Activated naive CD4-positive, alpha-beta T cell treated with anti-CD3 and anti-CD28 coated beads for 36 hours (primary cell): ENCODE measurements around the gene NUBPL. TPM values are rescaled to one million over a fixed set of nuclear protein-coding genes. Genes with fewer than 3 reads are reported as not detected.
"Not testable (repeated sequence)": the region's sequence is repeated elsewhere in the genome, so short reads cannot be mapped to it uniquely, and the experiment has no call there.

Source experiments
- CTCF ChIA-PET: fragments of 350-600 bp; sonication (Branson Sonifier 250); formaldehyde crosslinking; loops from one replicate; lab custom pipeline; 2021; ENCODE audit warnings: antibody characterized with exemption; lab: Charles Lee
- DNase-seq: peaks from one replicate; pipeline ENCODE4 v3.0.0-alpha.2; 2020
- H3K27ac Mint-ChIP-seq: one replicate; pipeline ENCODE4 v1.8.0; 2021; ENCODE audit warnings: mild to moderate bottlenecking, mixed read lengths
- H3K27me3 Mint-ChIP-seq: one replicate; pipeline ENCODE4 v1.8.0; 2021; ENCODE audit warnings: low read depth, mixed read lengths
- H3K36me3 Mint-ChIP-seq: one replicate; pipeline ENCODE4 v1.8.0; 2021; ENCODE audit warnings: low read depth, mixed read lengths
- H3K4me1 Mint-ChIP-seq: one replicate; pipeline ENCODE4 v1.8.0; 2021; ENCODE audit warnings: low read depth, mixed read lengths
- H3K4me3 Mint-ChIP-seq: one replicate; pipeline ENCODE4 v1.8.0; 2021; ENCODE audit warnings: mild to moderate bottlenecking, moderate library complexity, mixed read lengths
- H3K9me3 Mint-ChIP-seq: one replicate; pipeline ENCODE4 v1.8.0; 2021; ENCODE audit warnings: mixed read lengths
- intact Hi-C: fragments of 100-400 bp; cut with micrococcal nuclease; formaldehyde crosslinking; loops from one replicate; pipeline ENCODE4 v1.15.1; 2023
- total RNA-seq, 2 experiments: library from RNA; stranded (reverse); gene quantifications; one replicate each; pipeline ENCODE4 v1.2.3, GENCODE V29; 2021

The NUBPL gene
- total RNA-seq, 2 experiments from 2014 or later = 11.5 to 13.5 TPM

DNA sequence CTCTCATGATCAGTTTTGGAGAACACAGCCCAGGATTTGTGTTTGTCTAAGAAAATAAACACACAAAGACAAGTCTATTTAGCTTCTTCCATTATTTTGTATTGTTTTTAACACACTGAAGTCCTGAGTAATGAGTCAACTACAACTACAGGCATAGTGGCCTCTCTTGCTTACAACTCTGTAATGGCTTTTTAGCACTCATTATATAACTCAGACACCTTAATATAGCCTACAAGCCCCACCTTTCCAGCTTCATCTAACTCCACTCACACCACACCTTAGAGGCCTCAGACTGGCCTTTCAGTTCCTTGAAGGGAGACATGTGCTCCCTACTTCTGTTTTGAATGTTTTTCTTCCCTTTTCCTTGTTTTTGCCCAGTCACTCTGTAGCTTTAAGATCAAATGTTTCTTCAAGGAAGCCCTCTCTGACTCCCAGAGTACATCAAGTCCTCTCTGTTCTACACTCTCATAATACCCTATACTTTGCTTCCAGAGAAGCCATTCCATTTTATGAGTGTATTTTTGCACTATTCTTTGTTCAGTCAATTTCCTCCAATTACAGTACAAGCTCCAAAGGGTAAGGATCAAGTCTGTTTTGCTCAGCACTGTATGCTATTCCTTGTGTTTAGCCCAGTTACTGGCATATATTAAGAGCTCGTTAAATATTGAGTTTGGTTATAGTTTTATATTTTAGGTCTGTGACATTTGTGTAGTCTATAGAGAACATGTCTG, 282.3 kb downstream of the NUBPL start:
- no peak for DNase-seq
- Mint-ChIP-seq H3K4me1 (no peaks in the 10 kb centered on the region), H3K27me3 (no peaks in the 10 kb centered on the region), H3K27ac (no peak overlapping the region), H3K4me3 (no peak overlapping the region), H3K9me3 (no peaks in the 10 kb centered on the region), H3K36me3 (peaks cover 17% of the 10 kb centered on the region)
- CTCF ChIA-PET = no interaction called here
- intact Hi-C loops = no loop called here

DNA sequence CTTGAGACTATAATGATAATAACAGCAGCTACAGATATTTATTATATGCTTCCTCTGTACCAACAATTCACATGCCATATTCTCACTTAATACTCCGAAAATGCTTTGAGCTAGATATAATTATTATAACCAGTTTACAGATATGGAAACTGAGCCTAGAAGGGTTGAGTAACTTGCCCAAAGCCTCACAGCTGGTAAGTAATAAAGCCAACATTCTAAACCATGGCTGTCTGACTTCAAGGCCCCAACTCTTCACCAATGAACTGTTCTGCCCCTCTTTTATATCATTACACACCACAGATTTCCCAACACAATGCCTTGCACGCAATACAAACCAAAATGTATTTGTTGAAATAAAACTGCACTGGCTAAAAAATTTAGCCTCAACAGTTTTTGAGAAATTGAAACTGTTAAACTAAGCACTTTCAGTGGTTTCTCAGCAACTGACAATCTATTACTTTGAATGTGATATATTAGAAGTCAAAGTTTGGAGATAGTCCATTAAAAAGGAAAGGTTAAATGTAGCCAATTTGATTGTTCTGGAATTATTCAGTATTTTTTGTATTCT, 293.4 kb downstream of the NUBPL start:
- H3K4me3 Mint-ChIP-seq = no peak overlapping the region

DNA sequence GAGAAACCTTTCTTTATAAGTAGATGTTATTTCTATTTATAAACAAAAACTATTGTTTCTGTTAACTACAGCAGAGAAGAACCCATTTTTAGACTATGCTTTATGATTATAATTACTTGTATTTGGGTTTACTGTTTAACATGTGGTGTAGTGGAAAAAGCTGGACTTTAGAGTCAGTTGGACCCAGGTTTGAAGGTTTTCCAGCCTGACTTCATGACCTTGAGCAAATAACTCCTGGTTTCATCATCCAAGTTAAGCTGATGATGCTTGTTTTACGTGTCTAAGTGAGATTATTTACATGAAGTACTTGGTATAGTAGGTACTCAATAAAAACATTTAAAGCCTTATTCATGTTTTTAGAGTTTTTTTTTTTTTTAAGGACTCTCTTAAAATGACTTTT, 294.1 kb downstream of the NUBPL start:
- Mint-ChIP-seq H3K4me3 (no peak overlapping the region), H3K27ac (no peak overlapping the region), H3K27me3 (no peaks in the 10 kb centered on the region), H3K9me3 (no peaks in the 10 kb centered on the region), H3K4me1 (no peaks in the 10 kb centered on the region), H3K36me3 (peaks cover 49% of the 10 kb centered on the region)
- intact Hi-C loops = no loop called here
- no peak for DNase-seq
- CTCF ChIA-PET = interaction anchor here (0.7 kb wide), 1 partner anchor 168 kb away, joined by 3 read pairs; no protein-coding TSS in a partner anchor

More for the DNA sequence above, 293.4 kb downstream of the NUBPL start:
- no peak for DNase-seq
- intact Hi-C loops = no loop called here
- no peaks in the 10 kb centered on the region for H3K9me3 Mint-ChIP-seq
- peaks cover 47% of the 10 kb centered on the region for H3K36me3 Mint-ChIP-seq
- no peak overlapping the region for H3K27ac Mint-ChIP-seq
- H3K4me1 Mint-ChIP-seq = no peaks in the 10 kb centered on the region
- H3K27me3 Mint-ChIP-seq = no peaks in the 10 kb centered on the region
- CTCF ChIA-PET = interaction anchor here (0.7 kb wide), 1 partner anchor 167 kb away, joined by 3 read pairs; no protein-coding TSS in a partner anchor

DNA sequence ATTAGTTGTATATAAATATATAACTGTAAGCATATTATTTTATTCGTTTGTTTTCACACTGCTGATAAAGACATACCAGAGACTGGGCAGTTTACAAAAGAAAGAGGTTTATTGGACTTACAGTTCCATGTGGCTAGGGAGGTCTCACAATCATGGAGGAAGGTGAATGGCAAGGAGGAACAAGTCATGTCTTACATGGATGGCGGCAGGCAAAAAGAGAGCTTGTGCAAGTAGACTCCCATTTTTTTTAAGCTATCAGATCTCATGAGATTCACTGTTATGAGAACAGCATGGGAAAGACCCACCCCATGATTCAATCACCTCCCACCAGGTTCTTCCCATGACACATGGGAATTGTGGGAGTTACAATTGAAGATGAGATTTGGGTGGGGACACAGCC, 294.8 kb downstream of the NUBPL start:
- intact Hi-C loops, H3K9me3 Mint-ChIP-seq, CTCF ChIA-PET, DNase-seq, H3K4me1 Mint-ChIP-seq, H3K27me3 Mint-ChIP-seq, H3K27ac Mint-ChIP-seq, H3K4me3 Mint-ChIP-seq: not testable (repeated sequence)
- peaks cover 48% of the 10 kb centered on the region for H3K36me3 Mint-ChIP-seq

DNA sequence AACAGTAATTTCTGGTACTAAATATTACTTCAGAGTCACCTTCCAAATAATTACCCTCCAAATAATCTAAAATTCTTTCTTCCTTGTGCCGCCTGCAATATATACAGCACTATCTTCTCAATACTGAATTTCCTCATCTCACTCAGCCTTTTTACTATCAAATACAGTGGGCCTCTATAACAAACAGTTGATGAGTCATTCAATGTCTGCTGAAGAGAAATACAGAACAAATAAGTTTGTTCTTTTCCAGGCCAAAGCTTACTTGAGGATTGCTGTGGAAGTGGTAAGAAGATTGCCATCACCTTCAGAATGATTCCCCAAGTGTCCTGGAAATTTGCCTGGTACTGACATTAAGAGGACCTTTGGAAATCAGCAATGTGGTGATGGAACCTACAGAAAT, 297.7 kb downstream of the NUBPL start:
- H3K36me3 Mint-ChIP-seq = peaks cover 38% of the 10 kb centered on the region
- H3K27ac Mint-ChIP-seq = no peak overlapping the region
- no peak for DNase-seq
- H3K4me3 Mint-ChIP-seq = no peak overlapping the region
- CTCF ChIA-PET = no interaction called here
- no peaks in the 10 kb centered on the region for H3K4me1 Mint-ChIP-seq
- no peaks in the 10 kb centered on the region for H3K27me3 Mint-ChIP-seq
- peaks cover 7% of the 10 kb centered on the region for H3K9me3 Mint-ChIP-seq
- intact Hi-C loops = no loop called here

DNA sequence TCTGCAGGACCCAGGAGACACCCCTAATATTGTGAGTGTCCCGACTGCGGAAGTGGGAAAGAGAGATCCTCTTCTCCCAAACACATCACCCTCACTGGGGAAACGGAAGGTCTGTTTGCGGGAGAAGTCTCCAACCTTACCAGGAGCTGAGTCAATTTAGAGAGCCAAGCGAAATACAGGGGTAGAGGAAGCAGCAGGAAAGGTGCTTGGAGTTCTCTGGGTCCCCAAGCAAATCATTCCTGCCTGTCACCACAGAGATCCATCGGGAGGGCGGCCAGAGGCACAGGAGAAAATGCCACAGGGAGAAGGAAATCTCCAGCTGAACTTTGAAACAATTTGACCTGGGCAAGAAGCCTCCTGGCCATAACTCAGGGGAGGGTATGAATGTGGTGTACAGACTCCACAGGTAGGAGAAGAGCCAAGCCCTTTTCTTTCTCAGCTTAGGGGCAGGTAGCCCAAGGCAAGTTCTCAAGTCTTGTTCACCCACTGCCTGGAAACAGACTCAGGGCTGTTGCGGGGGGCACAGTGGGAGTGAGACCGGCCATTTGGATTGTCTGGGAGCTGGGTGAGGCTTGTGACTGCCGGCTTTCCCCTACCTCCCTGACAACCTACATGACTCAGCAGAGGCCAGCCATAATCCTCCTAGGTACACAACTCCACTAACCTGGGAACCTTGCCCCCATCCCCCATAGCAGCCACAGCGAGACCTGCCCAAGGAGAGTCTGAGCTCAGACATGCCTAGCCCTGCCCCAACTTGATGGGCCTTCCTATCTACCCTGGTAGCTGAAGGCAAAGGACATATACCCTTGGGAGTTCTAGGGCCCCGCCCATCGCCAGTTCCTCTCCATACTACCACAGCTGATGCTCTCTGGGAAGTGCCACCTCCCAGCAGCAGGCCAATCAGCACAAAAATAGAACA, 304.0 kb downstream of the NUBPL start:
- H3K4me1 Mint-ChIP-seq = peaks cover 3% of the 10 kb centered on the region
- H3K27ac Mint-ChIP-seq = no peak overlapping the region
- H3K36me3 Mint-ChIP-seq = peaks cover 6% of the 10 kb centered on the region
- no peaks in the 10 kb centered on the region for H3K27me3 Mint-ChIP-seq
- CTCF ChIA-PET = no interaction called here
- H3K9me3 Mint-ChIP-seq = peaks cover 49% of the 10 kb centered on the region
- intact Hi-C loops = no loop called here
- H3K4me3 Mint-ChIP-seq = no peak overlapping the region
- no peak for DNase-seq

DNA sequence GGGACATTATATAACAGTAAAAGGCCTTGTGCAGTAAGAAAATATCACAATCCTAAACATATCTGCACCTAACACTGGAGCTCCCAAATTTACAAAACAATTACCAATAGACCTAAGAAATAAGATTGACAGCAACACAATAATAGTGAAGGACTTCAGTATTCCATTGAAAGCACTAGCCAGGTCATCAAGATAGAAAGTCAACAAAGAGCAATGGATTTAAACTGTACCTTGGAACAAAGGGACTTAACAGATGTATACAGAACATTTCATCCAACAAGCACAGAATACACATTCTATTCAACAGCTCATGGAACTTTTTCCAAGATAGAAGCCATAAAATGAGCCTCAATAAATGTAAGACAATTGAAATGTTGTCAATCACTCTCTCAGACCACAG, 306.4 kb downstream of the NUBPL start:
- H3K36me3 Mint-ChIP-seq = peaks cover 2% of the 10 kb centered on the region
- no peak overlapping the region for H3K4me3 Mint-ChIP-seq
- no peak overlapping the region for H3K27ac Mint-ChIP-seq
- H3K27me3 Mint-ChIP-seq = no peaks in the 10 kb centered on the region
- peaks cover 3% of the 10 kb centered on the region for H3K4me1 Mint-ChIP-seq
- no peak for DNase-seq
- H3K9me3 Mint-ChIP-seq = peaks cover 55% of the 10 kb centered on the region
- intact Hi-C loops = no loop called here
- CTCF ChIA-PET = no interaction called here

DNA sequence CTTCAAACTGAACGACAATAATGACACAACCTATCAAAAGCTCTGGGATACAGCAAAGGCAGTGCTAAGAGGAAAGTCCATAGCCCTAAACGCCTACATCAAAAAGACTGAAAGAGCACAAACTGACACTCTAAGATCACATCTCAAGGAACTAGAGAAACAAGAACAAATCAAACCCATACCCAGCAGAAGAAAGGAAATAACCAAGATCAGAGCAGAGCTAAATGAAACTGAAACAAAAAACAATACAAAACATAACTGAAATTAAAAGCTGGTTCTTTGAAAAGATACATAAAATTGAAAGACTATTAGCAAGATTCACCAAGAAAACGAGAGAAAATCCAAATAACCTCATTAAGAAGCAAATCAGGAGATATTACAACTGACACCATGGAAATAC, 306.9 kb downstream of the NUBPL start:
- H3K4me1 Mint-ChIP-seq, H3K27me3 Mint-ChIP-seq, CTCF ChIA-PET, H3K4me3 Mint-ChIP-seq, H3K27ac Mint-ChIP-seq, DNase-seq, H3K36me3 Mint-ChIP-seq, intact Hi-C loops: not testable (repeated sequence)
- H3K9me3 Mint-ChIP-seq = peaks cover 55% of the 10 kb centered on the region

DNA sequence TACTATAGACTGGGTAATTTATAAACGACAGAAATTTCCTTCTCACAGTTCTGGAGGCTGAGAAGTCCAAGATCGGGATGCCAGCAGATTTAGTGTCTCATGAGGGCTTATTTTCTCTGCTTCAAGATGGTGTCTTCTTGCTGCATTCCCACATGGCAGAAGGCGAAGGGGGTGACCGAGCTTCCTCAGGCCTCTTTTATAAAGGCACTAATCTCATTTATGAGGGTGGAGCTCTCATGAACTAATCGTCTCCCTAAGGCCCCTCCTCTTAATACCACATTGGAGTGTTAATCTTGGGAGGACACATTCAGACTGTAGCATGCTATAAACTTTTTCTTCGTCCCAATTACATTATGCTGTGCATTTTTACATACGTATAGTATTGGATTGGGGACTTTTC, 315.5 kb downstream of the NUBPL start:
- Mint-ChIP-seq H3K27me3 (peaks cover 3% of the 10 kb centered on the region), H3K4me1 (peaks cover 4% of the 10 kb centered on the region), H3K4me3 (no peak overlapping the region), H3K27ac (no peak overlapping the region), H3K9me3 (peaks cover 1% of the 10 kb centered on the region), H3K36me3 (no peaks in the 10 kb centered on the region)
- CTCF ChIA-PET = no interaction called here
- DNase-seq = no peak
- intact Hi-C loops = no loop called here

DNA sequence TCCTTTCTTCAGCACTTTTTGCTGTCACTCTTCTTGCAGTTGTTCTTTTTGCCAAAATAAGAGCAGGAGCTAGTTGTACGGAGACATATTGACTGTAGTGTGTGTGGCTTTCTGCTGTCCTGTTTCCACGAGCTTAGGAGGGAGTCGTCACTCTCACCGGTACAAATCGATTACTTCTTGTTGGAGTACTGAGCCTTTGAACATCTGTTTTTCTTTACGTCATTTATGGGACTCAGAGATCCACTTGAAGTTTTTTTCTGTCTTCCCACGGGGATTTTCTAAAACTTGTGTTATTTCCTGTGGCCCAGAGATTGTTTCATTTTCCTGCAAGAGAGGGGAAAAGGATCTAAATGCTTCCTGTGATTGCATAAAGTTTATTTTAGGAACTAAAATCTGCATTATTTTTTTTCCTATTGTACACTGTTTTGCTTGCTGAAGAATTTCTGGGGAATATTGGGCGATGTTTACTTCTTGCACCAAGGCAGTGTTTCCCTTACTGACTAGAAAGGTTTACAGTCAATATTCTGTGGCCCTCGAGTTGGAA, 316.1 kb downstream of the NUBPL start:
- CTCF ChIA-PET = no interaction called here
- no peak overlapping the region for H3K27ac Mint-ChIP-seq
- no peaks in the 10 kb centered on the region for H3K9me3 Mint-ChIP-seq

DNA sequence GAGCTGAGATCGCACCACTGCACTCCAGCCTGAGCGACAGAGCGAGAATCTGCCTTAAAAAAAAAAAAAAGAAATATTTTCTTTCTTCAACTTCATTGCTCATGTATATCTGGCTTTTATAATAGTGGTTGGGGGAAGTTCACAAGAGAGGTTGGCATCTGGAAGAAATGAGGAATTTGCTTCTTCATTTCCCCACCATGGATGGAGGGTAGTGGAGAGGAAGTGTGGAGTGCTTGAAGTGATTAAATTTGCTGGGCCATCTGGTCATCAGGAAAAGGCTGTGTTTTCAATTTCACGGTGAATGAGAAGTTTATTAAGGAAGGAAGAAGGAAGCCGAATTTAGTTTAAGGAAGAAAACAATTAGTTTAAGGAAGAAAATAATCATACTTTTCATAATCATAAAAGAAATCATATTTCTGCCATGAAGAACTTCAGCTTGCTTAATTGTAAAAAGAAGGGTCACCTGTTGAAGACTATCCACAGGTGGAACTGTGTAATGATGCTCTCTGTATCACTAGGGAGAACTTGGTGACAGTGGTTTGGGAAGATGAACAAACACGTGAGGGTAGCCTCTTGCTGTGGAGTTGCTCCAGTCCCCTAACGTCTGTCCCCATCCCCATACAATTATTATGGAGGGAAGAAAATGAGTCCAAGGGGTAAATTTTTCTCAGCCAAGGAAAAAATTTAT, 318.6 kb downstream of the NUBPL start:
- Mint-ChIP-seq H3K4me3 (no peak overlapping the region), H3K4me1 (peaks cover 4% of the 10 kb centered on the region), H3K36me3 (no peaks in the 10 kb centered on the region), H3K27me3 (peaks cover 3% of the 10 kb centered on the region), H3K9me3 (no peaks in the 10 kb centered on the region), H3K27ac (no peak overlapping the region)
- CTCF ChIA-PET = no interaction called here
- intact Hi-C loops = no loop called here
- no peak for DNase-seq

More for the DNA sequence above, 316.1 kb downstream of the NUBPL start:
- Mint-ChIP-seq H3K36me3 (no peaks in the 10 kb centered on the region), H3K4me1 (peaks cover 4% of the 10 kb centered on the region), H3K4me3 (no peak overlapping the region), H3K27me3 (peaks cover 3% of the 10 kb centered on the region)
- intact Hi-C loops = no loop called here
- no peak for DNase-seq

DNA sequence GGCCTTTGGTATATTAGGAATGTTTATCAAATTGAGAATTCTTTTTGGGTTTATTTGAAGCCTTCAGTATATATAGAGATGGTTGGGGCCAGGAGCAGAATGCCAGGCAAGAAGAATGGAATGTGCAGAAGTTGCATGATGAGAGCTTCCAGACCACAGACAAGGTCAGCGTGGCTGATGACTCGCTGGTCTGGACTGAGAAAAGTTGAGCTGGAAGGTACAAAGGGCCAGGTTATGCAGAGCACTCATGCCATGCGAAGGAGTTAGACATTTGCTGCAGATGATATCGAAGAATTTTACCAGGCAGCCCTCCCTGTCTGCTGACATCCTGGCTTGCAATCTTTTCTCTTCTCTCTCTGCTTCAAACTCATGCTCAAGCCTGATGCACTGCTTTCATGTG, 319.7 kb downstream of the NUBPL start:
- no peak overlapping the region for H3K27ac Mint-ChIP-seq
- no peak overlapping the region for H3K4me3 Mint-ChIP-seq
- peaks cover 3% of the 10 kb centered on the region for H3K27me3 Mint-ChIP-seq
- CTCF ChIA-PET = no interaction called here
- intact Hi-C loops = no loop called here
- H3K4me1 Mint-ChIP-seq = peaks cover 4% of the 10 kb centered on the region
- DNase-seq = no peak
- H3K36me3 Mint-ChIP-seq = no peaks in the 10 kb centered on the region
- H3K9me3 Mint-ChIP-seq = no peaks in the 10 kb centered on the region
